GM10248 (cell line): ENCODE measurements around the gene RFX4.

Source experiments
- CTCF ChIA-PET: fragments of 300-600 bp; sonication (Branson Sonifier 250); formaldehyde crosslinking; extraction: SDS; loops from one replicate; lab custom pipeline; 2021; ENCODE audit warnings: antibody characterized with exemption; lab: Yijun Ruan, JAX
- POLR2A ChIA-PET: fragments of 350-650 bp; sonication (Branson Sonifier 250); formaldehyde crosslinking; extraction: SDS; loops from one replicate; lab custom pipeline; 2020; ENCODE audit warnings: antibody characterized with exemption; lab: Yijun Ruan, JAX
- DNase-seq: peaks from one replicate; pipeline ENCODE4 v3.0.0; 2012; ENCODE audit errors: extremely low spot score
- TF ChIP-seq, protein P1 (sequence below): IDR thresholded peaks from 2 replicates; pipeline ENCODE4 v1.5.1; 2012; ENCODE audit warnings: mild to moderate bottlenecking, low read depth; ENCODE audit errors: extremely low read depth, missing control alignments, control extremely low read depth

Gene RFX4

DNA sequence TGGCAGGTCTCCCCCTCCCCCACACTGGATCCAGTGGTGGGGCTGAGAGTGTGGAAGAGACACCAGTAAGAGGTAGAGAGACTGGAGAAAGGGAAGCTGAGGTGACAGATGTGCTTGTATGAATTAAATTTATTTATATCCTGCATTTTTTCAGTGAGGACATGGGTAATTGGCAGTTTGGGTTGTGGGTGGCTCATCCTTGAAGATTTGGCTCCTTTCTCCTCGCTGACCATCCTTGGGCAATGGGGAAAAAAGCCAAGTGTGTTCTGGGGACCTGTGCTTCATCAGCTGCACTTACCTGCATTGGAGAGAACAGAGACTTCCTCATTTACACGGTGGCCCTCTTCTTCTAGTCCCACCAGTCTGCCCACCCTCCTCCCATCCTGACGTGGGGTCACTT, 86.4 kb downstream of the RFX4 start:
- ChIA-PET POLR2A (no interaction called here), CTCF (interaction anchor here (3.3 kb wide), 1 partner anchor 11 kb away, joined by 13 read pairs; no protein-coding TSS in a partner anchor)
- TF ChIP-seq, protein P1, sequence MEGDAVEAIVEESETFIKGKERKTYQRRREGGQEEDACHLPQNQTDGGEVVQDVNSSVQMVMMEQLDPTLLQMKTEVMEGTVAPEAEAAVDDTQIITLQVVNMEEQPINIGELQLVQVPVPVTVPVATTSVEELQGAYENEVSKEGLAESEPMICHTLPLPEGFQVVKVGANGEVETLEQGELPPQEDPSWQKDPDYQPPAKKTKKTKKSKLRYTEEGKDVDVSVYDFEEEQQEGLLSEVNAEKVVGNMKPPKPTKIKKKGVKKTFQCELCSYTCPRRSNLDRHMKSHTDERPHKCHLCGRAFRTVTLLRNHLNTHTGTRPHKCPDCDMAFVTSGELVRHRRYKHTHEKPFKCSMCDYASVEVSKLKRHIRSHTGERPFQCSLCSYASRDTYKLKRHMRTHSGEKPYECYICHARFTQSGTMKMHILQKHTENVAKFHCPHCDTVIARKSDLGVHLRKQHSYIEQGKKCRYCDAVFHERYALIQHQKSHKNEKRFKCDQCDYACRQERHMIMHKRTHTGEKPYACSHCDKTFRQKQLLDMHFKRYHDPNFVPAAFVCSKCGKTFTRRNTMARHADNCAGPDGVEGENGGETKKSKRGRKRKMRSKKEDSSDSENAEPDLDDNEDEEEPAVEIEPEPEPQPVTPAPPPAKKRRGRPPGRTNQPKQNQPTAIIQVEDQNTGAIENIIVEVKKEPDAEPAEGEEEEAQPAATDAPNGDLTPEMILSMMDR = no peak
- DNase-seq = no peak

DNA sequence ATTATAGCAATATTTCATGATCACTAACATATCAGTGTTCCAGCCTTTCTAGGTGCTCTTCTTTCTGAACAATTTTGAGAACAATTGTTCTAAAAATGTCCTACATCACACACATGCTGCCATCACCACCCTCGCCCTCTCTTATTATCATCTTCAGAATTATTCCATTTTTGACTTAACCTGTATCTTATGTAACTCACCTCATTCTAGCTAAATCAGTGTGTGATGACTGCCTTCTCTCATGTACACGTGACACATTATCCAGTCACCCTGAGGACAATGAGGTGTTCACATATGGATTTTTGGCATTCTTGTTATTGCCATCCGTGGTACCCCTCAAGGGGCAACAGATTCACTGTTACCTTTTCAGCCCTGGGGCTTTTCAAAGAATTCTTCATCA, 87.3 kb downstream of the RFX4 start:
- ChIA-PET CTCF (no interaction called here), POLR2A (no interaction called here)
- TF ChIP-seq, protein P1 = no peak
- DNase-seq = no peak

DNA sequence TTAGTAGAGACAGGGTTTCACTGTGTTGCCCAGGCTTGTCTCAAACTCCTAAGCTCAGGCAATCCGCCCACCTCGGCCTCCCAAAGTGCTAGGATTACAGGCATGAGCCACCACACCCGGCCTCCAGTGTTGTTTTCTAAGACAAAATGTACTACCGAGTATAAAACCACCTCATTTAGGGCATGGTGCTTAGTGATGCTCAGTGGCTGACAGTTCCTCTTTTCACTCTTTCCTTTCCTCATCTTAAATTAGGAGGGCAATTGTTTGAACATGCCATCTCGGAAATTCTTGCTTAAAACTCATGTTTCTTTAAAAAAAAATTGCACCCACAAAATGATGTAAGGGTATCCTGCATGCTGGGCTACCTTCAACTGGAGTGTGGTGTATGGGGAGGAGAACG, 89.0 kb downstream of the RFX4 start:
- TF ChIP-seq, protein P1 = no peak
- ChIA-PET POLR2A (interaction anchor here (0.7 kb wide), 2 partner anchors 160 to 1120 kb away, joined by 3 to 8 read pairs; no protein-coding TSS in a partner anchor), CTCF (interaction anchor here (0.7 kb wide), 1 partner anchor 21 kb away, joined by 3 read pairs; no protein-coding TSS in a partner anchor)
- DNase-seq = no peak

DNA sequence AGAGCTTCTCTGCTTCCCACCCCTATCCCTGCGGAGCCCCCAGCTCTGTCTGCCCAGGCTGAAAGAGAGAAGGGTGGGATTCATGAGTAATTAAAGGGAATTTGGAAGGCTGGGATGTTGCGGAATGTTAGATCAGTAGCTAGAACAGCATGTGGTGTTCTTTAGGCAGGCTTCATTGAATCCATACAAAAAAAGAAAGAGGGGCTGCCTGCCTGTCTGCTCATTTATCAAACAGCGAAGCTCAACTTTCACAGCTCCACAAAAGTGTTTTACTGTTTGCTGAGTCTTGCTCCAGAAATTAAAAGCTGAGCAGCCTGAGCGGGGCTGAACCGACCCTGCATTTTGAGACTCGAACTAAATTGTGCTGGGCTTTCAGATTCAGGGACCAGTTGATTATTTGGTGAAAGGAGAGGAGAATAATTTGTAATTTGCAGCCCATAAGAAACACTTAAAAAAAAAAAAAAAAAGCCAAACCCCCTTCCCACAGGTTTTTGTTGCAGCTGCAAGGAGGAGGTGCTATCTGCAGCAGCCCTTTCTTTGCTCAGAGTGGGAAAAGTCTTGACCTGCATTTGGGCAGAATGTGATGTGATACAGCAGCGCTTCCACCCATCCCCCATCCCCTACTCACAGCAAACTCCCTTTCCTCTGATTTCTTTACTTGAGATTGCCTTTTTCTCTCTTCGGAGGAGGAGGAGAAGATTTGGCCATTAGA, 89.7 kb downstream of the RFX4 start:
- ChIA-PET POLR2A (interaction anchor here (0.7 kb wide), 2 partner anchors 160 to 1120 kb away, joined by 3 to 8 read pairs; no protein-coding TSS in a partner anchor), CTCF (interaction anchor here (0.7 kb wide), 1 partner anchor 20 kb away, joined by 3 read pairs; no protein-coding TSS in a partner anchor)
- TF ChIP-seq, protein P1 = no peak
- no peak for DNase-seq

- CTCF ChIA-PET = no interaction called here
- POLR2A ChIA-PET = no interaction called here
- DNase-seq = no peak
- TF ChIP-seq, protein P1 = no peak
Measured at GRCh38 chr12:106673141-106673540, 90.3 kb downstream of the RFX4 start.

DNA sequence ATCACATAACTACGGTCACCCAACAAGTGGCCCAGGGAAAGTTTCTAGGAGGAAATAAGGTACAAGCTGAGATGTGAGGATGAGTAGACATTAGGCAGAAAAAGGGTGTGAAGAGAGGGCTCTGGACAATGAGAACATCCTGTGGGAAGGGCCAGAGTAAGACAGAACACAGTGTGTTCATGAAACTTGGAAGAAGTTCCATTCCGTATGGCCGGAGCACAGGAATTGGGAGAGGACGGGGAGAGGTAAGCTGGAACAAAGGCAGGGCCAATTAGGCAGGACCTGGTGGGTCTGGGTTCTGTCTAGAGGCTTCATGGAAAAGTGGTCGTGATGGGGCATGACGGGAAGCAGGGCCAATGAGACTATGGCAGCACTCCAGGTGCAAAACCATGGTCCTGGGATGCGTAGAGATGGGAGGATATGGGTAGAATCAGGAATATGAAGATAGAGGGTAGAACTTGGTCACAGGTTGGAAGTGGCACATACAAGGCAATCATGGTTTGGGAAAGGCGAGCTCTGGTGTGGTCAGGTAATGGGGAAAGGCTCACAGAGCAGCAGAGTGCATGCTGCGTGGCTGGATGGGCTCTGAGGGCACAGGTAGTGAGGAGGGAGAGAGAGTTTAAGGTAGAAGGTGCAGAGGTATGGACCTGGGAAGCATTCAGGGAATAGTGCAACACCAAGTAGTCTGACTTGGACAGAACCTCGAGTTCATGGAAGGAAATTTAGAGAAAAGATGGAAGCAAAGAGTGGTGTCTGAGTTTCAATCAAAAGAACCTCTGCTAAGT, 93.0 kb downstream of the RFX4 start:
- TF ChIP-seq, protein P1 = no peak
- ChIA-PET CTCF (interaction anchor here (1.9 kb wide), 1 partner anchor 17 kb away, joined by 5 read pairs; no protein-coding TSS in a partner anchor), POLR2A (no interaction called here)
- DNase-seq = no peak
